MV-4-11 (cell line): ENCODE measurements around the gene PPARG.
"Not testable (repeated sequence)": the region's sequence is repeated elsewhere in the genome, so short reads cannot be mapped to it uniquely, and the experiment has no call there.

Source experiments
- DNase-seq: peaks from one replicate; lab custom pipeline; 2025; lab: John Stamatoyannopoulos, UW

The PPARG gene

GRCh38 chr3:12288182-12289129 lies at the start of gene PPARG:
Gene PPARG, plus strand, starts transcription at chr3:12289070. Its CDS starts 90,642 bp downstream, at chr3:12379712.
- no peak for DNase-seq

GRCh38 chr3:12239301-12239700 lies 49.6 kb upstream of the PPARG start:
- no peak for DNase-seq

- no peak for DNase-seq
These were observed 46.1 kb upstream of the PPARG start for GRCh38 chr3:12242772-12243171.

- no peak for DNase-seq
These were observed 42.2 kb upstream of the PPARG start for GRCh38 chr3:12246497-12247163.

- no peak for DNase-seq
These were observed 41.5 kb upstream of the PPARG start for GRCh38 chr3:12247411-12247810.

- no peak for DNase-seq
These were observed 39.4 kb upstream of the PPARG start for GRCh38 chr3:12249519-12249918.

- no peak for DNase-seq
These were observed 36.0 kb upstream of the PPARG start for GRCh38 chr3:12252889-12253288.

- peak; percentile 17 for DNase-seq
These were observed 35.1 kb upstream of the PPARG start for GRCh38 chr3:12253516-12254343.

- DNase-seq: no peak
These were observed 33.5 kb upstream of the PPARG start for GRCh38 chr3:12255393-12255792.

- DNase-seq: no peak
These were observed 30.0 kb upstream of the PPARG start for GRCh38 chr3:12258911-12259310.

- not testable (repeated sequence) for DNase-seq
These were observed 26.7 kb upstream of the PPARG start for GRCh38 chr3:12262173-12262572.

- DNase-seq: peak; percentile 43
These were observed 23.4 kb upstream of the PPARG start for GRCh38 chr3:12265508-12265907.

GRCh38 chr3:12266038-12266437 lies 22.8 kb upstream of the PPARG start:
- no peak for DNase-seq

GRCh38 chr3:12267376-12268030 lies 21.4 kb upstream of the PPARG start:
- DNase-seq: no peak

- DNase-seq: peak; percentile 62
These were observed 20.7 kb upstream of the PPARG start for GRCh38 chr3:12268049-12268735.

GRCh38 chr3:12270976-12271375 lies 17.9 kb upstream of the PPARG start:
- no peak for DNase-seq

GRCh38 chr3:12273045-12273695 lies 15.7 kb upstream of the PPARG start:
- no peak for DNase-seq

- DNase-seq: no peak
These were observed 12.8 kb upstream of the PPARG start for GRCh38 chr3:12275974-12276650.

GRCh38 chr3:12276827-12277226 lies 12.0 kb upstream of the PPARG start:
- peak; percentile 71 for DNase-seq

GRCh38 chr3:12278566-12278965 lies 10.3 kb upstream of the PPARG start:
- peak; percentile 25 for DNase-seq
